Measurements from ENCODE around the gene TMEM140. TPM values are rescaled to one million over a fixed set of nuclear protein-coding genes. Genes with fewer than 3 reads are reported as not detected.

TMEM140 gene
- total and polyA plus RNA-seq, 2 of the 13 experiments (the other 11 are each of a cell fraction or from before 2014, with no cell fraction given), result 9.2 to 21.7 TPM

DNA sequence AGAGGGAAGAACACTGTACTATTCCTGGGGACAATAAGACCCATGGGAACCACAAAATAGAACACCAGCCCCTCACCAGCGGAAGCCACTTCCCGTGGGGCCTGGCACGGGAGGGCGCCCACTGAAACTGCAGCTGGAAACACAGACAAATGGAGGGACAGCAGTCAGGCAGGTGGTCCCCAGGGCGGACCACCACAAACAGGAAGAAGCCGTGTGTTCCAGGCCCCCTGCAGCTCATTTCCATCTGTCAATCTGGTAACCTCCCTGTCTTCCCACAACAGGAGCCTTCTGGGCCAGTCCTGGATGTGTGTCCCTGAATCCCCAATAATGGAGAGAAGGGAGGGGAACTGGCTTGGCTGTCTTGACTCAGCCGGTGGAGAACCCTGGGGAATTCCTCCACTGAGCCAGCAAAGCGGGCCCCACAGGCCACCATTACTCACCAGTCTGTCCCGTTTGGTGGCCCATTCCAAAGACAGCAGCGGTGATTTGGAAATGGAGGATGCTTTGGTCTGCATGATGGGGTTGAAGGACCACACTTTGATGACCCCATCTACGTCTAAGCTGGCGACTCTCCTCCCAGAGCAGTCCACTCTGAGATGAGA, 46.7 kb downstream of the TMEM140 start:
- no peak overlapping the region for H3K27ac ChIP-seq (ENCODE audit: extremely low read length, insufficient read depth, low read length)
- 99% methylated on average over 5 of the region's 12 CpGs for WGBS (ENCODE audit: low lambda C conversion rate)
- H3K4me2 ChIP-seq (ENCODE audit: low read depth, low read length), result no peak overlapping the region
- intact Hi-C loops (cut with micrococcal nuclease; ENCODE audit: unreplicated experiment) (no loop called here), in situ Hi-C loops (cut with HindIII; ENCODE audit: extremely low pct_ligation_motif_present, low pct_unique_long_range_greater_than_20kb) (no loop called here)
- no peaks in the 10 kb centered on the region for H3K9me3 ChIP-seq (ENCODE audit: low read length)
- CTCF ChIA-PET (ENCODE audit: low intra/inter-chr PET ratio, low total read pairs), result no interaction called here
- no peaks in the 10 kb centered on the region for H3K27me3 ChIP-seq (ENCODE audit: control insufficient read depth in 1 of 2, insufficient read depth in 2 of 2, low read length in 2 of 2)
- H3K79me2 ChIP-seq (ENCODE audit: insufficient read depth, low read length), result no peaks in the 10 kb centered on the region
- no peak overlapping the region for H2AFZ ChIP-seq (ENCODE audit: low read length)
- H3K36me3 ChIP-seq (replicated peaks in 1 of 2; ENCODE audit: control insufficient read depth in 1 of 2, insufficient read depth in 2 of 2, low read length in 2 of 2), result peaks cover 27 to 60% of the 10 kb centered on the region in 2 experiments
- H3K4me3 ChIP-seq (replicated peaks in 1 of 3; ENCODE audit: insufficient read depth in 1 of 3, low read depth in 2 of 3, low read length in 3 of 3), result no peak overlapping the region
- DNase-seq (ENCODE audit: low spot score) (no peak), ATAC-seq (no peak), FAIRE-seq (no peak)
- H3K4me1 ChIP-seq (ENCODE audit: insufficient read depth, low read length), result peaks cover 12% of the 10 kb centered on the region
- POLR2A ChIA-PET, result no interaction called here
- H4K20me1 ChIP-seq (ENCODE audit: insufficient read depth, low read length), result no peaks in the 10 kb centered on the region
- BruUV-seq (replicated peaks), result no TSS peak
- no peak overlapping the region for H3K9ac ChIP-seq (ENCODE audit: insufficient read depth, low read depth, low read length)
- TF ChIP-seq YEATS4 (CRISPR knock-in tag; IDR thresholded peaks at IDR 0.05; ENCODE audit: borderline replicate concordance) (no peak), TARDBP (CRISPR knock-in tag; IDR thresholded peaks at IDR 0.05) (no peak), ZNF557 (CRISPR knock-in tag; IDR thresholded peaks at IDR 0.05) (no peak), ZNF879 (CRISPR knock-in tag; IDR thresholded peaks at IDR 0.05) (no peak), ZNF672 (CRISPR knock-in tag; IDR thresholded peaks at IDR 0.05) (no peak), REL (CRISPR knock-in tag; conservative IDR thresholded peaks at IDR 0.05) (no peak), ZKSCAN1 (IDR thresholded peaks at IDR 0.05; ENCODE audit: low read length) (no peak), ZFX (CRISPR knock-in tag; IDR thresholded peaks at IDR 0.05; ENCODE audit: low read depth) (no peak)
- TF ChIP-seq, protein P1, sequence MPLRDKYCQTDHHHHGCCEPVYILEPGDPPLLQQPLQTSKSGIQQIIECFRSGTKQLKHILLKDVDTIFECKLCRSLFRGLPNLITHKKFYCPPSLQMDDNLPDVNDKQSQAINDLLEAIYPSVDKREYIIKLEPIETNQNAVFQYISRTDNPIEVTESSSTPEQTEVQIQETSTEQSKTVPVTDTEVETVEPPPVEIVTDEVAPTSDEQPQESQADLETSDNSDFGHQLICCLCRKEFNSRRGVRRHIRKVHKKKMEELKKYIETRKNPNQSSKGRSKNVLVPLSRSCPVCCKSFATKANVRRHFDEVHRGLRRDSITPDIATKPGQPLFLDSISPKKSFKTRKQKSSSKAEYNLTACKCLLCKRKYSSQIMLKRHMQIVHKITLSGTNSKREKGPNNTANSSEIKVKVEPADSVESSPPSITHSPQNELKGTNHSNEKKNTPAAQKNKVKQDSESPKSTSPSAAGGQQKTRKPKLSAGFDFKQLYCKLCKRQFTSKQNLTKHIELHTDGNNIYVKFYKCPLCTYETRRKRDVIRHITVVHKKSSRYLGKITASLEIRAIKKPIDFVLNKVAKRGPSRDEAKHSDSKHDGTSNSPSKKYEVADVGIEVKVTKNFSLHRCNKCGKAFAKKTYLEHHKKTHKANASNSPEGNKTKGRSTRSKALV (CRISPR knock-in tag; IDR thresholded peaks at IDR 0.05), result no peak
- TF ChIP-seq, protein P2, sequence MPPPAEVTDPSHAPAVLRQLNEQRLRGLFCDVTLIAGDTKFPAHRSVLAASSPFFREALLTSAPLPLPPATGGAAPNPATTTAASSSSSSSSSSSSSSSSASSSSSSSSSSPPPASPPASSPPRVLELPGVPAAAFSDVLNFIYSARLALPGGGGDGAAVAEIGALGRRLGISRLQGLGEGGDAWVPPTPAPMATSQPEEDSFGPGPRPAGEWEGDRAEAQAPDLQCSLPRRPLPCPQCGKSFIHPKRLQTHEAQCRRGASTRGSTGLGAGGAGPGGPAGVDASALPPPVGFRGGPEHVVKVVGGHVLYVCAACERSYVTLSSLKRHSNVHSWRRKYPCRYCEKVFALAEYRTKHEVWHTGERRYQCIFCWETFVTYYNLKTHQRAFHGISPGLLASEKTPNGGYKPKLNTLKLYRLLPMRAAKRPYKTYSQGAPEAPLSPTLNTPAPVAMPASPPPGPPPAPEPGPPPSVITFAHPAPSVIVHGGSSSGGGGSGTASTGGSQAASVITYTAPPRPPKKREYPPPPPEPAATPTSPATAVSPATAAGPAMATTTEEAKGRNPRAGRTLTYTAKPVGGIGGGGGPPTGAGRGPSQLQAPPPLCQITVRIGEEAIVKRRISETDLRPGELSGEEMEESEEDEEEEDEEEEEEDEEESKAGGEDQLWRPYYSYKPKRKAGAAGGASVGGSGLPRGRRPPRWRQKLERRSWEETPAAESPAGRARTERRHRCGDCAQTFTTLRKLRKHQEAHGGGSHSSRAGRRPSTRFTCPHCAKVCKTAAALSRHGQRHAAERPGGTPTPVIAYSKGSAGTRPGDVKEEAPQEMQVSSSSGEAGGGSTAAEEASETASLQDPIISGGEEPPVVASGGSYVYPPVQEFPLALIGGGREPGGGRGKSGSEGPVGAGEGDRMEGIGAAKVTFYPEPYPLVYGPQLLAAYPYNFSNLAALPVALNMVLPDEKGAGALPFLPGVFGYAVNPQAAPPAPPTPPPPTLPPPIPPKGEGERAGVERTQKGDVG (CRISPR knock-in tag; IDR thresholded peaks at IDR 0.05; ENCODE audit: borderline replicate concordance), result no peak
- TF ChIP-seq, protein P3, sequence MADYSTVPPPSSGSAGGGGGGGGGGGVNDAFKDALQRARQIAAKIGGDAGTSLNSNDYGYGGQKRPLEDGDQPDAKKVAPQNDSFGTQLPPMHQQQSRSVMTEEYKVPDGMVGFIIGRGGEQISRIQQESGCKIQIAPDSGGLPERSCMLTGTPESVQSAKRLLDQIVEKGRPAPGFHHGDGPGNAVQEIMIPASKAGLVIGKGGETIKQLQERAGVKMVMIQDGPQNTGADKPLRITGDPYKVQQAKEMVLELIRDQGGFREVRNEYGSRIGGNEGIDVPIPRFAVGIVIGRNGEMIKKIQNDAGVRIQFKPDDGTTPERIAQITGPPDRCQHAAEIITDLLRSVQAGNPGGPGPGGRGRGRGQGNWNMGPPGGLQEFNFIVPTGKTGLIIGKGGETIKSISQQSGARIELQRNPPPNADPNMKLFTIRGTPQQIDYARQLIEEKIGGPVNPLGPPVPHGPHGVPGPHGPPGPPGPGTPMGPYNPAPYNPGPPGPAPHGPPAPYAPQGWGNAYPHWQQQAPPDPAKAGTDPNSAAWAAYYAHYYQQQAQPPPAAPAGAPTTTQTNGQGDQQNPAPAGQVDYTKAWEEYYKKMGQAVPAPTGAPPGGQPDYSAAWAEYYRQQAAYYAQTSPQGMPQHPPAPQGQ (CRISPR knock-in tag; IDR thresholded peaks at IDR 0.05; ENCODE audit: borderline replicate concordance), result no peak
- TF ChIP-seq, protein P4, sequence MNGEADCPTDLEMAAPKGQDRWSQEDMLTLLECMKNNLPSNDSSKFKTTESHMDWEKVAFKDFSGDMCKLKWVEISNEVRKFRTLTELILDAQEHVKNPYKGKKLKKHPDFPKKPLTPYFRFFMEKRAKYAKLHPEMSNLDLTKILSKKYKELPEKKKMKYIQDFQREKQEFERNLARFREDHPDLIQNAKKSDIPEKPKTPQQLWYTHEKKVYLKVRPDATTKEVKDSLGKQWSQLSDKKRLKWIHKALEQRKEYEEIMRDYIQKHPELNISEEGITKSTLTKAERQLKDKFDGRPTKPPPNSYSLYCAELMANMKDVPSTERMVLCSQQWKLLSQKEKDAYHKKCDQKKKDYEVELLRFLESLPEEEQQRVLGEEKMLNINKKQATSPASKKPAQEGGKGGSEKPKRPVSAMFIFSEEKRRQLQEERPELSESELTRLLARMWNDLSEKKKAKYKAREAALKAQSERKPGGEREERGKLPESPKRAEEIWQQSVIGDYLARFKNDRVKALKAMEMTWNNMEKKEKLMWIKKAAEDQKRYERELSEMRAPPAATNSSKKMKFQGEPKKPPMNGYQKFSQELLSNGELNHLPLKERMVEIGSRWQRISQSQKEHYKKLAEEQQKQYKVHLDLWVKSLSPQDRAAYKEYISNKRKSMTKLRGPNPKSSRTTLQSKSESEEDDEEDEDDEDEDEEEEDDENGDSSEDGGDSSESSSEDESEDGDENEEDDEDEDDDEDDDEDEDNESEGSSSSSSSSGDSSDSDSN (CRISPR knock-in tag; IDR thresholded peaks at IDR 0.05), result no peak
